K562 (cell line): ENCODE results near the gene PIP4K2A. TPM values are rescaled to one million over a fixed set of nuclear protein-coding genes. Genes with fewer than 3 reads are reported as not detected.

Experiments
- ATAC-seq: fragments of 200-7000 bp; cut with Tn5 transposase; 3 replicates; pipeline ENCODE4 v1.9.1; 2020; ENCODE audit warnings: moderate library complexity
- BruUV-seq: library from RNA; stranded (reverse); fragments of 400-500 nt; replicated peaks from 2 replicates; lab custom pipeline; 2021; lab: Mats Ljungman, UMichigan
- CTCF ChIA-PET: fragments of 300-600 bp; formaldehyde crosslinking; extraction: SDS; loops from one replicate; lab custom pipeline; 2021; ENCODE audit warnings: low intra/inter-chr PET ratio; lab: Yijun Ruan, JAX
- POLR2A ChIA-PET: fragments of 300-600, 350-650 bp; sonication (Branson Sonifier 250); formaldehyde crosslinking; extraction: SDS; loops from one replicate; lab custom pipeline; 2021; ENCODE audit warnings: antibody characterized with exemption, inconsistent platforms; lab: Yijun Ruan, JAX
- DNase-seq, 4 experiments: peaks; one replicate each; pipeline versions ENCODE4 v3.0.0 to v3.0.0-alpha.2; 2011 to 2018; ENCODE audit warnings: low spot score in 3 of 4, mixed read lengths in 3 of 4; ENCODE audit errors: extremely low read depth in 1 of 4
- FAIRE-seq: peaks from 2 replicates; lab custom pipeline; 2011; peaks lifted over from hg19 to GRCh38; lab: Jason Lieb, UNC
- H2AFZ ChIP-seq: 2 replicates; pipeline ENCODE4 v1.6.0; 2011; ENCODE audit warnings: low read depth, low read length, control low read depth, inconsistent platforms
- H3K27ac ChIP-seq: fragments of 200-600 bp; 3 replicates; pipeline ENCODE4 v1.8.0; 2011; ENCODE audit warnings: low read depth, mild to moderate bottlenecking, control low read depth, inconsistent platforms, low read length, moderate library complexity, mixed read lengths; ENCODE audit errors: extremely low read depth
- H3K27me3 ChIP-seq, 2 experiments: fragments of 300-600 bp in 1 of 2; 2 replicates in 1 of 2; 3 replicates in 1 of 2; pipeline versions ENCODE4 v1.6.0 to v1.8.0; 2011; ENCODE audit warnings: inconsistent platforms in 2 of 2, low read length in 2 of 2, mild to moderate bottlenecking in 1 of 2, mixed read lengths in 1 of 2, moderate library complexity in 1 of 2; ENCODE audit not compliant: control insufficient read depth in 2 of 2, insufficient read depth in 2 of 2
- H3K36me3 ChIP-seq: fragments of 300-600 bp; 3 replicates; pipeline ENCODE4 v1.8.0; 2011; ENCODE audit warnings: mild to moderate bottlenecking, low read length, inconsistent platforms; ENCODE audit not compliant: control insufficient read depth, insufficient read depth
- H3K4me1 ChIP-seq, 2 experiments: fragments of 200-600 bp in 1 of 2; replicated peaks in 1 of 2; 2 replicates in 1 of 2; 3 replicates in 1 of 2; pipeline versions ENCODE4 v1.5.1 to v1.8.0; 2011; ENCODE audit warnings: inconsistent platforms in 2 of 2, low read length in 2 of 2, mild to moderate bottlenecking in 1 of 2, mixed read lengths in 1 of 2, moderate library complexity in 1 of 2; ENCODE audit not compliant: control insufficient read depth in 2 of 2, insufficient read depth in 2 of 2
- H3K4me2 ChIP-seq: 2 replicates; pipeline ENCODE4 v1.6.1; 2011; ENCODE audit warnings: low read length, control low read depth, inconsistent platforms, mixed read lengths; ENCODE audit not compliant: insufficient read depth
- H3K4me3 ChIP-seq: fragments of 200-600 bp; sonication (generic), shearing (Covaris generic); 2 replicates; pipeline ENCODE4 v1.5.1; 2016; ENCODE audit warnings: control low read depth, inconsistent platforms
- H3K79me2 ChIP-seq: fragments of 200-600 bp; 3 replicates; pipeline ENCODE4 v1.8.0; 2011; ENCODE audit warnings: low read length, inconsistent platforms; ENCODE audit not compliant: control insufficient read depth, insufficient read depth
- H3K9ac ChIP-seq, 2 experiments: 2 replicates each; pipeline versions ENCODE4 v1.6.0 to v1.6.1; 2011; ENCODE audit warnings: low read depth in 2 of 2, low read length in 2 of 2, control low read depth in 1 of 2, inconsistent platforms in 1 of 2, mild to moderate bottlenecking in 1 of 2, mixed read lengths in 1 of 2; ENCODE audit not compliant: insufficient read depth in 1 of 2
- H3K9me1 ChIP-seq: one replicate; pipeline ENCODE4 v1.6.0; 2011; ENCODE audit warnings: inconsistent platforms, mild to moderate bottlenecking, low read length, moderate library complexity; ENCODE audit not compliant: control insufficient read depth, insufficient read depth
- H3K9me3 ChIP-seq: replicated peaks from 2 replicates; pipeline ENCODE4 v1.5.1; 2011; ENCODE audit warnings: low read depth, low read length, inconsistent platforms; ENCODE audit not compliant: control insufficient read depth, insufficient read depth
- H4K20me1 ChIP-seq: replicated peaks from 2 replicates; pipeline ENCODE4 v1.6.1; 2011; ENCODE audit warnings: low read length, inconsistent platforms, mixed read lengths; ENCODE audit not compliant: control insufficient read depth, insufficient read depth
- C11orf30 ChIP-seq: fragments of 450-650 bp; IDR thresholded peaks from 2 replicates; pipeline ENCODE4 v1.6.1; 2016; ENCODE audit warnings: low read depth, mild to moderate bottlenecking
- CHCHD3 ChIP-seq: fragments of 250-450 bp; sonication (Bioruptor Pico); IDR thresholded peaks from 2 replicates; pipeline ENCODE4 v2.1.2; 2022; ENCODE audit warnings: mild to moderate bottlenecking
- HOXB6 ChIP-seq: fragments of 250-450 bp; sonication (Bioruptor Pico); IDR thresholded peaks from 2 replicates; pipeline ENCODE4 v1.5.1; 2022; ENCODE audit warnings: mild to moderate bottlenecking, borderline replicate concordance
- KDM1A ChIP-seq, 2 experiments: fragments of 450-650 bp; IDR thresholded peaks; 2 replicates each; pipeline ENCODE4 v1.6.1; 2016; ENCODE audit warnings: mild to moderate bottlenecking in 2 of 2
- NFIX ChIP-seq: fragments of 250-450 bp; sonication (Bioruptor Pico); IDR thresholded peaks from 2 replicates; pipeline ENCODE4 v1.4.0; 2020; ENCODE audit warnings: low read depth, mild to moderate bottlenecking, moderate library complexity
- PURB ChIP-seq: sonication (generic); formaldehyde crosslinking; IDR thresholded peaks from 2 replicates; pipeline ENCODE4 v1.9.0; 2021; ENCODE audit warnings: low read depth, mild to moderate bottlenecking, missing genetic modification reagents
- SNAPC5 ChIP-seq: fragments of 250-450 bp; sonication (Bioruptor Pico); IDR thresholded peaks from 2 replicates; pipeline ENCODE4 v1.8.0; 2021; ENCODE audit warnings: moderate library complexity, mild to moderate bottlenecking, inconsistent platforms
- WHSC1 ChIP-seq: IDR thresholded peaks from one replicate; pipeline ENCODE4 v1.6.1; 2012; ENCODE audit warnings: low read length, control low read depth, inconsistent platforms
- ZNF12 ChIP-seq: sonication (generic); formaldehyde crosslinking; IDR thresholded peaks from 2 replicates; pipeline ENCODE4 v1.4.0; 2020; ENCODE audit warnings: mild to moderate bottlenecking, missing genetic modification reagents
- ZNF121 ChIP-seq: sonication (generic); formaldehyde crosslinking; conservative IDR thresholded peaks from 2 replicates; pipeline ENCODE4 v1.8.0; 2022; ENCODE audit warnings: missing genetic modification reagents
- ZNF57 ChIP-seq: fragments of 450-650 bp; formaldehyde crosslinking; IDR thresholded peaks from 2 replicates; pipeline ENCODE4 v1.4.0; 2020; ENCODE audit warnings: mild to moderate bottlenecking, moderate library complexity
- ZNF583 ChIP-seq: fragments of 250-450 bp; sonication (Bioruptor Pico); IDR thresholded peaks from 2 replicates; pipeline ENCODE4 v1.4.0; 2020
- WGBS: fragments of 100-300 bp; shearing (Covaris generic); methylation state at CpG from one replicate; pipeline ENCODE4 v1.1.6; 2016; ENCODE audit warnings: low coverage, mixed read lengths; ENCODE audit not compliant: insufficient coverage; ENCODE audit errors: missing lambda C conversion rate; 5-methylcytosine and 5-hydroxymethylcytosine counted together
- in situ Hi-C: fragments of 300-500 bp; cut with MboI; formaldehyde crosslinking; loops from 4 replicates; pipeline ENCODE4 v1.15.0; 2018; ENCODE audit warnings: inconsistent platforms, mixed read lengths
- intact Hi-C: fragments of 100-400 bp; cut with micrococcal nuclease; formaldehyde crosslinking; loops from 2 replicates; pipeline ENCODE4 v1.14.2; 2022
- polyA plus RNA-seq, 8 experiments: library from polyadenylated mRNA; depleted of rRNA in 4 of 8; stranded (reverse) in 5 of 8; unstranded in 3 of 8; fragments of >200 nt; fragmentation: Nextera tagmentation in 2 of 8; fragmentation: Illumina TruSeq in 1 of 8; extraction: Ambion mirVana in 2 of 8; extraction: Trizol in 1 of 8; gene quantifications; 2 replicates each; pipeline versions ENCODE4 v1.2.1 to v1.2.3, GENCODE V29; 2011 to 2014; ENCODE audit warnings: inconsistent platforms in 1 of 8, missing spikeins in 1 of 8
- total RNA-seq, 7 experiments: library from RNA; depleted of rRNA in 6 of 7; stranded (reverse); fragments of >200 nt in 6 of 7; fragmentation: Illumina TruSeq in 2 of 7; extraction: Trizol in 2 of 7; gene quantifications; 2 replicates each; pipeline versions ENCODE4 v1.2.1 to v1.2.3, GENCODE V29; 2011 to 2021; ENCODE audit warnings: low replicate concordance in 1 of 7
- TF ChIP-seq, protein P1 (sequence below): fragments of 250-450 bp; sonication (Bioruptor Pico); IDR thresholded peaks from 2 replicates; pipeline ENCODE4 v1.4.0; 2020; ENCODE audit warnings: mild to moderate bottlenecking

Gene PIP4K2A
- total and polyA plus RNA-seq, 9 of the 15 experiments (the other 6 are each of a cell fraction or from before 2014, with no cell fraction given), result 35.6 to 117 (median 71.9) TPM

DNA sequence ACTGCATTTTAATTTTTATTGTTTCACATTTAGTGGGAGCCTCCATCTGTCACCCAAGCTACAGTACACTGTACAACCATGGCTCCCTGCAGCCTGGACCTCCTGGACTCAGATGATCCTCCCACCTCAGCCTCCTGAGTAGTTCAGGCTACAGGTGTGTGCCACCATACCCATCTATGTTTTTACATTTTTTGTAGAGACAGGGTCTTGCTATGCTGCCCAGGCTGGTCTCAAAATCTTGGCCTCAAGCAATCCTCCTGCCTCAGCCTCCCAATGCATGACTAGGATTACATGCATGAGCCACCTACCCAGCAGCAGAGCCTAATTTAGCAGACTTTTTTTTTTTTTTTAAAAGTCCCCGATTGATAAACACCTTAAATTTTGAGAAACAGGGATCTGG is 5.6 kb downstream of the PIP4K2A start:
- H3K4me3 ChIP-seq, result no peak overlapping the region
- DNase-seq, result no peak
- H2AFZ ChIP-seq, result no peak overlapping the region
- intact Hi-C loops (no loop called here), in situ Hi-C loops (no loop called here)
- no peak for ATAC-seq
- no peaks in the 10 kb centered on the region for H3K27me3 ChIP-seq
- H3K36me3 ChIP-seq, result peaks cover 23% of the 10 kb centered on the region; the same call in 2 of the 3 replicates
- BruUV-seq, result no TSS peak
- POLR2A ChIA-PET, result interaction anchor here (1.5 kb wide), 1 partner anchor 10 kb away, joined by 3 read pairs; no protein-coding TSS in a partner anchor
- H3K9ac ChIP-seq, result no peak overlapping the region
- no peak overlapping the region for H3K4me2 ChIP-seq
- peaks cover 25 to 36% of the 10 kb centered on the region in 2 experiments; a peak in 4 of 5 replicates for H3K4me1 ChIP-seq
- H3K9me3 ChIP-seq, result no peaks in the 10 kb centered on the region
- H3K9me1 ChIP-seq, result no peaks in the 10 kb centered on the region
- no peak for TF ChIP-seq SNAPC5 (CRISPR knock-in tag)
- TF ChIP-seq PURB (CRISPR knock-in tag), result no peak
- peak; percentile 86 for TF ChIP-seq ZNF121 (CRISPR knock-in tag)
- TF ChIP-seq KDM1A (IDR thresholded peaks at IDR 0.05), result 0 out of 4 replicates have a peak, but pooled peaks of 1 of the 2 experiments have one; percentile 7
- no peak for FAIRE-seq
- 83% methylated on average over 1 of the region's 1 CpG for WGBS
- no peak overlapping the region for H3K27ac ChIP-seq
- CTCF ChIA-PET, result no interaction called here
- H3K79me2 ChIP-seq, result peaks cover 100% of the 10 kb centered on the region
- peaks cover 11% of the 10 kb centered on the region; the same call in 1 of the 2 replicates for H4K20me1 ChIP-seq

DNA sequence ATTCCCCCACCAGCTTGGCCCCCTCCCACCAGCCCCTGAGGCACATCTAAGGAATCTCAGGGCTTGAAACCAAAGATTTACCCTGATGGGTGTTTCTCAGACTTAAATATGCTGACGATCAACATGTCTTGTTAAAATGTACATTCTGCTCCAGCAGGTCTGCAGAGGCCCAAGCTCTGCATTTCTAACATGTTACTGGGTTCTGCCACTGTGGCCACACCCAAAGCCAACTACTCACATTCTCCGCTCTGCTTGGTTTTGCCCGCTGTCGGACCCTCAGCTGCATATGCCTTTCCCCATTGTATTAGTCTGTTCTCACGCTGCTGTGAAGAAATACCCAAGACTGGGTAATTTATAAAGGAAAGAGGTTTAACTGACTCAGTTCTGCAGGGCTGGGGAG is 8.9 kb downstream of the PIP4K2A start:
- no peak for ATAC-seq
- Histone ChIP-seq H3K9ac (no peak overlapping the region; a peak in 1 of 4 replicates), H3K27me3 (no peaks in the 10 kb centered on the region), H3K9me3 (no peaks in the 10 kb centered on the region), H3K36me3 (peaks cover 32% of the 10 kb centered on the region; the same call in 2 of the 3 replicates), H4K20me1 (peaks cover 5% of the 10 kb centered on the region; the same call in 1 of the 2 replicates), H3K4me3 (no peak overlapping the region), H3K27ac (0 out of 3 replicates have a peak overlapping the region, but pooled peaks have one; percentile 15), H2AFZ (no peak overlapping the region), H3K4me1 (peaks cover 19 to 57% of the 10 kb centered on the region in 2 experiments), H3K4me2 (no peak overlapping the region), H3K79me2 (peaks cover 100% of the 10 kb centered on the region), H3K9me1 (no peaks in the 10 kb centered on the region)
- CTCF ChIA-PET, result no interaction called here
- BruUV-seq, result no TSS peak
- FAIRE-seq, result no peak
- POLR2A ChIA-PET, result interaction anchor here (0.7 to 4.3 kb wide), 6 partner anchors 9 to 390 kb away, joined by 3 to 18 read pairs (median 6); partner anchors contain the start of genes COMMD3 and PIP4K2A
- 74% methylated on average over 5 of the region's 5 CpGs for WGBS
- intact Hi-C loops, result no loop called here
- in situ Hi-C loops, result no loop called here
- no peak for DNase-seq
- TF ChIP-seq CHCHD3 (CRISPR knock-in tag) (no peak), ZNF12 (no peak), HOXB6 (no peak), ZNF57 (no peak), NFIX (CRISPR knock-in tag) (no peak), ZNF583 (CRISPR knock-in tag) (no peak), WHSC1 (no peak), C11orf30 (no peak)
- TF ChIP-seq, protein P1, sequence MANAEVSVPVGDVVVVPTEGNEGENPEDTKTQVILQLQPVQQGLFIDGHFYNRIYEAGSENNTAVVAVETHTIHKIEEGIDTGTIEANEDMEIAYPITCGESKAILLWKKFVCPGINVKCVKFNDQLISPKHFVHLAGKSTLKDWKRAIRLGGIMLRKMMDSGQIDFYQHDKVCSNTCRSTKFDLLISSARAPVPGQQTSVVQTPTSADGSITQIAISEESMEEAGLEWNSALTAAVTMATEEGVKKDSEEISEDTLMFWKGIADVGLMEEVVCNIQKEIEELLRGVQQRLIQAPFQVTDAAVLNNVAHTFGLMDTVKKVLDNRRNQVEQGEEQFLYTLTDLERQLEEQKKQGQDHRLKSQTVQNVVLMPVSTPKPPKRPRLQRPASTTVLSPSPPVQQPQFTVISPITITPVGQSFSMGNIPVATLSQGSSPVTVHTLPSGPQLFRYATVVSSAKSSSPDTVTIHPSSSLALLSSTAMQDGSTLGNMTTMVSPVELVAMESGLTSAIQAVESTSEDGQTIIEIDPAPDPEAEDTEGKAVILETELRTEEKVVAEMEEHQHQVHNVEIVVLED, result no peak
